HFFc6 (cell line): Measurements from ENCODE around the gene FOXK1. TPM values are rescaled to one million over a fixed set of nuclear protein-coding genes. Genes with fewer than 3 reads are reported as not detected.
A peak's percentile ranks its signal among the peaks of the same experiment; 100 is the strongest.

Experiments used
- DNase-seq: peaks from one replicate; pipeline ENCODE4 v3.0.0-alpha.2; 2018
- H3K27ac Mint-ChIP-seq: 2 replicates; pipeline ENCODE4 v1.8.0; 2020; ENCODE audit warnings: mild to moderate bottlenecking, mixed read lengths
- H3K27me3 Mint-ChIP-seq: 2 replicates; pipeline ENCODE4 v1.8.0; 2021; ENCODE audit warnings: mild to moderate bottlenecking, moderate library complexity, mixed read lengths; ENCODE audit not compliant: insufficient read depth
- H3K36me3 Mint-ChIP-seq: 2 replicates; pipeline ENCODE4 v1.8.0; 2021; ENCODE audit warnings: low read depth, mixed read lengths
- H3K4me1 Mint-ChIP-seq: 2 replicates; pipeline ENCODE4 v1.8.0; 2020; ENCODE audit warnings: low read depth, mixed read lengths
- H3K4me3 Mint-ChIP-seq: 2 replicates; pipeline ENCODE4 v1.8.0; 2020; ENCODE audit warnings: mild to moderate bottlenecking, moderate library complexity, mixed read lengths
- H3K9me3 Mint-ChIP-seq: 2 replicates; pipeline ENCODE4 v1.8.0; 2020; ENCODE audit warnings: mild to moderate bottlenecking, mixed read lengths
- total RNA-seq, 6 experiments: library from RNA; stranded (reverse); fragmentation: NEBNext Ultra II Directional; extraction: Animal tissue kit (Norgen Biotek cat#: 25700); gene quantifications; 2 replicates in 1 of 6; 3 replicates in 5 of 6; pipeline ENCODE4 v1.2.3, GENCODE V29; 2021
- TF ChIP-seq, protein P1 (sequence below): fragments of 200-600 bp; sonication (generic); IDR thresholded peaks from 2 replicates; pipeline ENCODE4 v1.5.0; 2021; ENCODE audit warnings: antibody characterized with exemption, mild to moderate bottlenecking

Gene FOXK1
- total RNA-seq, 6 experiments from 2014 or later = 33.8 to 39.4 (median 36.2) TPM

DNA sequence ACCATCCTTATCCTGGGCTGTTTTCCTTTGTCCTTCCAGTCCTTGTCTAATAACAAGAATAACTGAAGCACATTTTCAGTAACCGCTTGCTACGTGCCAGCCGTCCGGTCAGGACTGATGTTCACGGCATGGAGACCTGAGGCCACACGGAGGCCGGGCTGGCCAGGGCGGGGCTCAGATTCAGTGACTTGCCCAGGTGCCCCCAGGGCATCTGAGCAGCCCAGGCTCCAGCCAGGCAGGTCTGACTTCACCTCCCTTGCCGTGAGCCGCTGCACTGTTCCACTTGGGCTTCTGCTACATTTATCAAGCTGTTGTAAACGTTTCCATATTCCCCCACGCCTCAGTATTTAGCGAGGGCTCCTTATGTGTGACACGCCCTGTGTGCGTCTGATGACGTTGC is 49.7 kb downstream of the FOXK1 start:
- Mint-ChIP-seq H3K36me3 (peaks cover 11% of the 10 kb centered on the region; the same call in 1 of the 2 replicates), H3K27ac (no peak overlapping the region), H3K9me3 (no peaks in the 10 kb centered on the region), H3K4me3 (no peak overlapping the region), H3K4me1 (peaks cover 9% of the 10 kb centered on the region), H3K27me3 (peaks cover 1% of the 10 kb centered on the region; the same call in 1 of the 2 replicates)
- DNase-seq = no peak
- TF ChIP-seq, protein P1, sequence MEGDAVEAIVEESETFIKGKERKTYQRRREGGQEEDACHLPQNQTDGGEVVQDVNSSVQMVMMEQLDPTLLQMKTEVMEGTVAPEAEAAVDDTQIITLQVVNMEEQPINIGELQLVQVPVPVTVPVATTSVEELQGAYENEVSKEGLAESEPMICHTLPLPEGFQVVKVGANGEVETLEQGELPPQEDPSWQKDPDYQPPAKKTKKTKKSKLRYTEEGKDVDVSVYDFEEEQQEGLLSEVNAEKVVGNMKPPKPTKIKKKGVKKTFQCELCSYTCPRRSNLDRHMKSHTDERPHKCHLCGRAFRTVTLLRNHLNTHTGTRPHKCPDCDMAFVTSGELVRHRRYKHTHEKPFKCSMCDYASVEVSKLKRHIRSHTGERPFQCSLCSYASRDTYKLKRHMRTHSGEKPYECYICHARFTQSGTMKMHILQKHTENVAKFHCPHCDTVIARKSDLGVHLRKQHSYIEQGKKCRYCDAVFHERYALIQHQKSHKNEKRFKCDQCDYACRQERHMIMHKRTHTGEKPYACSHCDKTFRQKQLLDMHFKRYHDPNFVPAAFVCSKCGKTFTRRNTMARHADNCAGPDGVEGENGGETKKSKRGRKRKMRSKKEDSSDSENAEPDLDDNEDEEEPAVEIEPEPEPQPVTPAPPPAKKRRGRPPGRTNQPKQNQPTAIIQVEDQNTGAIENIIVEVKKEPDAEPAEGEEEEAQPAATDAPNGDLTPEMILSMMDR = no peak

DNA sequence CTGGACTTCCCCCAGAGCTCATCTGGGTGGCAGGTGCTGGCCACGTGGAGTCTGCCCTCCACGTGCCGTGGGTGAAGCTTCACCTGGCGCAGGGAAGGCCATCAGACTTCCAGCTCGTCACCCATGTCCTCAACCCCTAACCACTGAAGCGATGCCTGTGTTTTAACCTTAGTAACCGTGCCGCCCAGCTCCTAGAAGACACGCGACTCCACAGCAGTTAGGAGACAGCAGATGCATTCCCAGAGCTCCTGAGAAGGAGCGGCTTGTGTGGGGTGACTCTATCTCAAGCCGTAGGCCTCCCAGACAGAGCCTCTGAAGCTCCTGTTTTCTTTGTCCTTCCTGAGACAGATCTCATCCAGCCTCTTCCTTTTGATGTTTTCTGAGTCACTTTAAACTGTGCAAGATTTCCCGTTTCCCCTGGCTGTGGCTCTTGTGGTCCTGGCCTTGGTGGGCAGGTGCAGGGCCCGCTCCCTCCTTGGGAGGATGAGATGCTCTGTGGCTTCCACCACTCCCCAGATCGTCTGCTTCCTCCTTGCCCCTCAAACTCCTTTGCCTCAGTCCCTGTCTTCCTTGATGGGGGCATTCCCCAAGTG is 51.9 kb downstream of the FOXK1 start:
- Mint-ChIP-seq H3K27me3 (peaks cover 1% of the 10 kb centered on the region; the same call in 1 of the 2 replicates), H3K9me3 (no peaks in the 10 kb centered on the region), H3K36me3 (peaks cover 16% of the 10 kb centered on the region; the same call in 1 of the 2 replicates), H3K4me3 (no peak overlapping the region), H3K4me1 (peaks cover 24% of the 10 kb centered on the region), H3K27ac (no peak overlapping the region)
- no peak for DNase-seq
- TF ChIP-seq, protein P1 = no peak

DNA sequence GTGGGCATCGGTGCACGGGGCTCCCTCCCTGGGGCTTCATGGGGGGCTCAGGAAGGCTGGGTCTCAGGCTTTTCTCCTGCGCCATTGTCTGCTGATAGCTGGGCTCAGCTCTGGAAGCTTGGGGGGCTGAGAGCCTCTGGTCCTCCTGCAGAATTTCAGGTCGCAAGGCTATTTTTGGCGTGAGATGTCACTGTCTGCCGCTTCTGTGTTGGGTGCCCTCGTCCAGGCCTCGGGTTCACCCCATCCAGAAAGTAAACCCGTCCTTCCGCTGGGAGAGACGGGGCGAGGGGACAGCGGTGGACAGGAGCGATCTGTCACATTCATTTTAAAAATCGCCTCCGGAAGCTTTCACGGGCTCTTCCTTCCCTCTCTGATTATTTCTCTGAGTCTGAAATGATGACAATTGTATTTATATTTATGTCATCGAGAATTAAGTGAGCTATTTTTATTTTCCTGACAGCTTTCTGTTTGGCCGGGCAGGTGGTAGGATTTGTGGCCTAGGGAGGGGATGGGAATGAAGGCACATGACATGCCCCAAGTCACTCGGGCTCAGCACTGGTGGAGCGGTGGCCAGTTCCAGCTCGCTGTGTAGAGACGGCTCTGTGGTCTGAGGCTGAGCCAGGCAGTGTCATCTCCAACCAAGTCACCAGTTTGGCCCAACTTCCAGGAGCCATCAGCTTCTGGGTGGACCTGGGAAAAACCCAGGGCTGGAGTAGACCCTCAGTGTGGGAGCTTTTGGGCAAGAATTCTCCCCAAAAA is 52.7 kb downstream of the FOXK1 start:
- Mint-ChIP-seq H3K36me3 (peaks cover 16% of the 10 kb centered on the region; the same call in 1 of the 2 replicates), H3K4me3 (no peak overlapping the region), H3K4me1 (peaks cover 31% of the 10 kb centered on the region), H3K27me3 (peaks cover 1% of the 10 kb centered on the region), H3K9me3 (no peaks in the 10 kb centered on the region), H3K27ac (no peak overlapping the region)
- TF ChIP-seq, protein P1 = no peak
- no peak for DNase-seq

DNA sequence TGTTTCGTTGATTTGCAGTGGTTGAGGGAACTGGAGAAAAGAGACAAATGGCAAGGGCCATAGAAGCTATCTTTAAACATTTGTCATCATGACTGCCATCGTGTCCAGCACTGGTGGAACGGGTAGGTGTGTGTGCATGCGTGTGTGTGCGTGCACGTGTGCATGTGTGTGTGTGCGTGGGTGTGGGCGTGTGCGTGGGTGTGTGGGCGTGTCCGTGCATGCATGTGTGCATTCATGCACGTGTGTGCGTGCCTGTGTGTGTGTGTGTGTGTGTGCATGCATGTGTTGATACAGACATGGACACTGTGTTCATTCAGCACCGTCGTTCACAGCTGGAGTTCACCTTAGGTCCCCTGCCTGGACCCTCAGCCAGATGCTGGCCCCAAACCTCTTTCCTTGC is 55.2 kb downstream of the FOXK1 start:
- Mint-ChIP-seq H3K9me3 (no peaks in the 10 kb centered on the region), H3K27ac (peak overlapping the region; percentile 39), H3K27me3 (peaks cover 1% of the 10 kb centered on the region), H3K36me3 (peaks cover 23% of the 10 kb centered on the region), H3K4me1 (peaks cover 36% of the 10 kb centered on the region), H3K4me3 (no peak overlapping the region)
- TF ChIP-seq, protein P1 = no peak
- DNase-seq = no peak

DNA sequence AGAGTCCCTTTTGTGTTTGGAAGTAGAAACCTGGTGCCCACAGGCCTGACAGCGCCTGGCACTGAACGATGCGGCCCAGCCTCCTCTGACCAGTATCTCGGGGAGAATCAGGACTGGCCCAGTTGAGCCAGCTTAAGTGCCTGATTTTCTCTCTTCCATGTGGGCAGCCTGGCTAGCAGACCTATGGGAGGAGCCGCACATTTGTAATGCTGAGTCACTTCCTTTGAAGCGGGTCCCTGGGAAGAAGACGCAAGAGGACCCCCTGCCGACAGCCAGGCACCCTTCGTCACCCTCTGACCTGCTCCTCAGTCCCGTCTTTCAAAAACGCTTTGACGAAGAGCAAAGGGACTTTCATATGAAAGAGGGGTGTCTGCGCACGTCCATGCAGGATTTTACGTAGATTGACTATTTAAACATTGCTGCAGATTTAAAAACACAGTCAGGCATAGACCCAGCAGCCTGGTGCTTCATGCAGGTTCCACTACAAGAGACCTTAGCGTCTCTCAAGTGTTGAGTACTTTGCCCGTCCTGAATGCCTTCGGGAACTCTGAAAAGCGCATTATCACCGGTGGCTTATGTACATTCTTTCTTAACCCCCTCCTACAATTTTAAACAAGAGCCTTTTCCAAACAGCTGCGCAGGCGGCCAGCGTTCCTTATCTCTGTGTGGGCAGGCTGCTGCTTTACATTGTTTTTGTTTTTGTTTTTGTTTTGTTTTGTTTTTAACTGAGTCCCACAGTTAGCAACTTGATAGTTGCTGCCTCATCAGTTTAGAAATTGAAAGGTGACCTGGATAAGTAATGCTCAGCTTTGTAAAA is 56.8 kb downstream of the FOXK1 start:
- TF ChIP-seq, protein P1 = 0 out of 2 replicates have a peak, but pooled peaks have one; percentile 15
- Mint-ChIP-seq H3K36me3 (peaks cover 16% of the 10 kb centered on the region), H3K27ac (peak overlapping the region; percentile 92), H3K27me3 (no peaks in the 10 kb centered on the region; the same call in 1 of the 2 replicates), H3K4me3 (peak overlapping the region; percentile 60), H3K9me3 (no peaks in the 10 kb centered on the region), H3K4me1 (peaks cover 33% of the 10 kb centered on the region)
- DNase-seq = peak; percentile 67
